NCI-H526 treated with DMSO at 0.1 percent for 48 hours (cell line): ENCODE results near the gene ELAPOR2.
A peak's percentile ranks its signal among the peaks of the same experiment; 100 is the strongest.
"Not testable (repeated sequence)": the region's sequence is repeated elsewhere in the genome, so short reads cannot be mapped to it uniquely, and the experiment has no call there.

Experiments used
- DNase-seq: peaks from one replicate; lab custom pipeline; 2025; lab: John Stamatoyannopoulos, UW

The ELAPOR2 gene

DNA sequence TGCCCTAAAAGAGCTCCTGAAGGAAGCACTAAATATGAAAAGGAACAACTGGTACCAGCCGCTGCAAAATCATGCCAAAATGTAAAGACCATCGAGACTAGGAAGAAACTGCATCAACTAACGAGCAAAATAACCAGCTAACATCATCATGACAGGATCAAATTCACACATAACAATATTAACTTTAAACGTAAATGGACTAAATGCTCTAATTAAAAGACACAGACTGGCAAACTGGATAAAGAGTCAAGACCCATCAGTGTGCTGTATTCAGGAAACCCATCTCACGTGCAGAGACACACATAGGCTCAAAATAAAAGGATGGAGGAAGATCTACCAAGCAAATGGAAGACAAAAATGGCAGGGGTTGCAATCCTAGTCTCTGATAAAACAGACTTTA lies 17.9 kb downstream of the ELAPOR2 start:
- DNase-seq: not testable (repeated sequence)

DNA sequence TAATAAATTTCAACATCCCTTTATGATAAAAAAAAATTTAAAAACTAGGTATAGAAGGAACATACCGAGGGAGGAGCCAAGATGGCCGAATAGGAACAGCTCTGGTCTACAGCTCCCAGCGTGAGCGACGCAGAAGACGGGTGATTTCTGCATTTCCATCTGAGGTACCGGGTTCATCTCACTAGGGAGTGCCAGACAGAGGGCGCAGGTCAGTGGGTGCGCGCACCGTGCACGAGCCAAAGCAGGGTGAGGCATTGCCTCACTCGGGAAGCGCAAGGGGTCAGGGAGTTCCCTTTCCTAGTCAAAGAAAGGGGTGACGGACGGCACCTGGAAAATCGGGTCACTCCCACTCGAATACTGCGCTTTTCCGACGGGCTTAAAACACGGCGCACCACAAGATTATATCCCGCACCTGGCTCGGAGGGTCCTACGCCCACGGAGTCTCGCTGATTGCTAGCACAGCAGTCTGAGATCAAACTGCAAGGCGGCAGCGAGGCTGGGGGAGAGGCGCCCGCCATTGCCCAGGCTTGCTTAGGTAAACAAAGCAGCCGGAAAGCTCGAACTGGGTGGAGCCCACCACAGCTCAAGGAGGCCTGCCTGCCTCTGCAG lies 19.7 kb downstream of the ELAPOR2 start:
- DNase-seq: not testable (repeated sequence)

GRCh38 chr7:87038993-87039690 lies 20.3 kb downstream of the ELAPOR2 start:
- peak; percentile 67 for DNase-seq

- no peak for DNase-seq
Measured at GRCh38 chr7:87036985-87037384, 22.5 kb downstream of the ELAPOR2 start.

GRCh38 chr7:87032604-87033339 lies 26.7 kb downstream of the ELAPOR2 start:
- DNase-seq: no peak

DNA sequence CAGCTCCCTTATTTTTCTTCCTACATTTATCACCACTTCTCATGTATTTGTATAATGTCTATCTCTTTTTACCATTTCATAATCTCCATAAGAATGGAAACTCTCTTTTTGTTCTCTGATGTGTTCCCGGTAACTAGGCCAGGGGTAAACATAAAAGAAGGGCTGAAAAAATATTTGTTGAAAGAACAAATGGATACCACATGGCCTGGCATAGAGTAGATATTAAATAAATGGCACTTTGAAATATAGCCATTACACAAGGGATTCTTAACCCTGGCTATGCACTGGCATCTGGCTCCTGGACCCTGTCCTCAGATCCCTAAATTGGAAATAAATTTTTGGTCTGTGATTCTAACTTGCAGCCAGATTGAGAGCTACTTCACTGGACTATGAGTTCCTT lies 30.4 kb downstream of the ELAPOR2 start:
- DNase-seq: no peak

- no peak for DNase-seq
Measured at GRCh38 chr7:87028636-87029035, 30.8 kb downstream of the ELAPOR2 start.

- DNase-seq: no peak
Measured at GRCh38 chr7:87027900-87028299, 31.6 kb downstream of the ELAPOR2 start.

- DNase-seq: no peak
Measured at GRCh38 chr7:87021285-87021684, 38.2 kb downstream of the ELAPOR2 start.

DNA sequence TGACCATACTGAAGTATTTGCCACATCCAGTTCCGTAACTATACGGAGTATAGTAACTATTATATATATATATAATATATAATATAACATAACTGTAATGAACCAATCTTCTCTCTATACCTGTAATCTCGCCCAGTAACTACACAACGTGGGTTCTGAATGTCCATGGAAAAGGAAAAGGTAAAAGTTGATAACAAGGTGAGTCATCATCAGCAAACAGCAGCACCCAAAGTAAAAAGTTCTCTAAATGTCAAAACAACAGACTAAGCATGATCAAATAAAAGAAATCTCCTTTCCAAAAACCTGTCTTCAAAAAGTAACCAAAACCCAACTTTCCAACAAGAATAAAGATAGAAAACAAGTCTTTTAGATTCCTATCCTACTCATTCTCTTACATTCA lies 42.8 kb downstream of the ELAPOR2 start:
- no peak for DNase-seq

DNA sequence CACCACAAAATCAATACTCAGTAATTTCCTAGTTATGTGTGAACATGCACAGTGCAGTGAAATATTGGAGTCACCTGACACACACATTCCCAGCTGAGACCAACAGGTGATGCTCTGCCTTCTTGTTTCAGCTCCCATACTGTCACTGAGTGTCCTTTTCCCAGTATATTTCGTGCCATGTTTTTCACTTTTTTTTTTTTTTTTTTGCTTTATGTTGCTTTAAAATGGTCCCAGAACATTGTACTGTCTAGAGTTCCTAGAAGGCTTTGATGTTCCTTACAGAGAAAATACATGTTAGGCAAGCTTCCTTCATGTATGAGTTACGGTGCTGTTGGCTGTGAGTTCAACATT lies 45.6 kb downstream of the ELAPOR2 start:
- DNase-seq: no peak

- DNase-seq: no peak
Measured at GRCh38 chr7:87013136-87013839, 46.2 kb downstream of the ELAPOR2 start.
